ENCODE results near the gene PHOSPHO2.
"Not testable (repeated sequence)": the region's sequence is repeated elsewhere in the genome, so short reads cannot be mapped to it uniquely, and the experiment has no call there.

PHOSPHO2 gene

GRCh38 chr2:169684712-169685111 is 9.6 kb upstream of the PHOSPHO2 start:
- not testable (repeated sequence) for DNase-seq

GRCh38 chr2:169686825-169687224 is 7.4 kb upstream of the PHOSPHO2 start:
- not testable (repeated sequence) for DNase-seq

- DNase-seq: not testable (repeated sequence)
Measured at GRCh38 chr2:169687943-169688342, 6.3 kb upstream of the PHOSPHO2 start.

GRCh38 chr2:169690958-169691357 is 3.3 kb upstream of the PHOSPHO2 start:
- no peak for DNase-seq

- DNase-seq: no peak
Measured at GRCh38 chr2:169692718-169693117, 1.6 kb upstream of the PHOSPHO2 start.

GRCh38 chr2:169693360-169693759 is 909 bp upstream of the PHOSPHO2 start:
- DNase-seq: peak in 1 of 2 experiments; percentile 6

GRCh38 chr2:169694894-169695260 is 608 bp downstream of the PHOSPHO2 start:
- no peak for DNase-seq

- DNase-seq: no peak
Measured at GRCh38 chr2:169696381-169696780, 2.1 kb downstream of the PHOSPHO2 start.

- not testable (repeated sequence) for DNase-seq
Measured at GRCh38 chr2:169699173-169699572, 4.9 kb downstream of the PHOSPHO2 start.

- DNase-seq: no peak
Measured at GRCh38 chr2:169702996-169703395, 8.7 kb downstream of the PHOSPHO2 start.

GRCh38 chr2:169704160-169704708 is 10.0 kb downstream of the PHOSPHO2 start:
- no peak for DNase-seq

GRCh38 chr2:169705927-169706326 is 11.7 kb downstream of the PHOSPHO2 start:
- DNase-seq: no peak

GRCh38 chr2:169707626-169708025 is 13.4 kb downstream of the PHOSPHO2 start:
- no peak for DNase-seq

- DNase-seq: no peak
Measured at GRCh38 chr2:169709331-169709730, 15.1 kb downstream of the PHOSPHO2 start.

- no peak for DNase-seq
Measured at GRCh38 chr2:169709981-169710380, 15.7 kb downstream of the PHOSPHO2 start.

GRCh38 chr2:169711751-169712509 is 17.7 kb downstream of the PHOSPHO2 start:
- DNase-seq: no peak

- DNase-seq: no peak
Measured at GRCh38 chr2:169712791-169713227, 18.5 kb downstream of the PHOSPHO2 start.

- no peak for DNase-seq
Measured at GRCh38 chr2:169713331-169713730, 19.1 kb downstream of the PHOSPHO2 start.

GRCh38 chr2:169714699-169715098 is 20.4 kb downstream of the PHOSPHO2 start:
- no peak for DNase-seq

- peak in 1 of 2 experiments; percentile 23 for DNase-seq
Measured at GRCh38 chr2:169715379-169716237, 21.3 kb downstream of the PHOSPHO2 start.

GRCh38 chr2:169716238-169716886 is 22.1 kb downstream of the PHOSPHO2 start:
- no peak for DNase-seq

GRCh38 chr2:169716938-169717690 is 22.8 kb downstream of the PHOSPHO2 start:
- peak in 1 of 2 experiments; percentile 13 for DNase-seq
